ENCODE results near the gene ITPR3. TPM values are rescaled to one million over a fixed set of nuclear protein-coding genes. Genes with fewer than 3 reads are reported as not detected.

Gene ITPR3
- total and polyA plus RNA-seq, 2 of the 13 experiments (the other 11 are each of a cell fraction or from before 2014, with no cell fraction given), result 3.8 to 21.4 TPM

DNA sequence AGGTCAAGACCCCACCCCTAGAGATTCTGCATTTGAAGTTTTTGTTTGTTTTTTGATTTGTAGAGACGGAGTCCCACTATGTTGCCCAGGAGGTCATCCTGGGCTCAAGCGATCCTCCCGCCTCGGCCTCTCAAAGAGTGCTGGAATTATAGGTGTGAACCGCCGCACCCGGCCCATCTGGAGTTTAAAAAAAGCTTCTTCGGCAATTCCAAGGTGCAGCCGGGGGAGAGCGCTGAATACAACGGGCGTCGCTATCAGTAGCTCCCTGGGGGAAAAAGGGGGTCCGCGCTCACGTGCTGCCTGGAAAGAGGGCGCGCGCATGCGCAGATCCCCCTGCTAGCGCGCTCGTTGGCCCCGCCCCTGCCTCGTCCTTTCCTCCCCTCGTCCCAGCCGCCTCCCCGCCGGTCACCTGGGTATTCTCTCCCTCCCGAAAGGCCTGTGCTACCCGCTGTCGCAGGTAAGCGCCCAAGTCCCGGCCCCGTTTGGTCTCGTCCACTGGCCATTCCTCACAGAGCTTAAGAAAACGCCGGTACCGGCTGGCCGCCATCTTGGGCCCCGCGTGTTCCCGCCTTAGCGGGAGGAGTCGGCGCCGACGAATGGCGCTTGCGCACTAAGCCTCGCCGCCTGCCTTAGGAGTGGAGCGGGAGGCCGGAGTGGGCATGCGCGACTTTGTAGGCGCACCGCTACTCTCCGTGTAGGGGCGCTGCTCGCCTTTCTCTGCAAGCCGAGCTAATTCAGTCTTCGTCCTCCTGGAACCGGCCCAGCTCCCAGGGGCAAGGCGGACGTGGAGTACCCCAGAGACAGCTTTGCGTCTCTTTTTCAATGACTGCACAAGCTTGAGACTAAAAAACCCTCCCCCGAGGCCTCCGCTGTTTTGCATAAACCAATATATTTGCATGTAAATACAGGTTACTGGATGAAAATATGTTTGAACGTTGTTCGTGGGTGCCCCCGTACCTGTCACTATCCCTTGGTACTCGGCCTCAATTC is 90.3 kb downstream of the ITPR3 start, which contains the start of gene UQCC2 (continued):
- TF ChIP-seq, protein P1, sequence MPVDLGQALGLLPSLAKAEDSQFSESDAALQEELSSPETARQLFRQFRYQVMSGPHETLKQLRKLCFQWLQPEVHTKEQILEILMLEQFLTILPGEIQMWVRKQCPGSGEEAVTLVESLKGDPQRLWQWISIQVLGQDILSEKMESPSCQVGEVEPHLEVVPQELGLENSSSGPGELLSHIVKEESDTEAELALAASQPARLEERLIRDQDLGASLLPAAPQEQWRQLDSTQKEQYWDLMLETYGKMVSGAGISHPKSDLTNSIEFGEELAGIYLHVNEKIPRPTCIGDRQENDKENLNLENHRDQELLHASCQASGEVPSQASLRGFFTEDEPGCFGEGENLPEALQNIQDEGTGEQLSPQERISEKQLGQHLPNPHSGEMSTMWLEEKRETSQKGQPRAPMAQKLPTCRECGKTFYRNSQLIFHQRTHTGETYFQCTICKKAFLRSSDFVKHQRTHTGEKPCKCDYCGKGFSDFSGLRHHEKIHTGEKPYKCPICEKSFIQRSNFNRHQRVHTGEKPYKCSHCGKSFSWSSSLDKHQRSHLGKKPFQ (CRISPR knock-in tag; IDR thresholded peaks at IDR 0.05; ENCODE audit: insufficient replicate concordance), result peak; percentile 87
- TF ChIP-seq, protein P2, sequence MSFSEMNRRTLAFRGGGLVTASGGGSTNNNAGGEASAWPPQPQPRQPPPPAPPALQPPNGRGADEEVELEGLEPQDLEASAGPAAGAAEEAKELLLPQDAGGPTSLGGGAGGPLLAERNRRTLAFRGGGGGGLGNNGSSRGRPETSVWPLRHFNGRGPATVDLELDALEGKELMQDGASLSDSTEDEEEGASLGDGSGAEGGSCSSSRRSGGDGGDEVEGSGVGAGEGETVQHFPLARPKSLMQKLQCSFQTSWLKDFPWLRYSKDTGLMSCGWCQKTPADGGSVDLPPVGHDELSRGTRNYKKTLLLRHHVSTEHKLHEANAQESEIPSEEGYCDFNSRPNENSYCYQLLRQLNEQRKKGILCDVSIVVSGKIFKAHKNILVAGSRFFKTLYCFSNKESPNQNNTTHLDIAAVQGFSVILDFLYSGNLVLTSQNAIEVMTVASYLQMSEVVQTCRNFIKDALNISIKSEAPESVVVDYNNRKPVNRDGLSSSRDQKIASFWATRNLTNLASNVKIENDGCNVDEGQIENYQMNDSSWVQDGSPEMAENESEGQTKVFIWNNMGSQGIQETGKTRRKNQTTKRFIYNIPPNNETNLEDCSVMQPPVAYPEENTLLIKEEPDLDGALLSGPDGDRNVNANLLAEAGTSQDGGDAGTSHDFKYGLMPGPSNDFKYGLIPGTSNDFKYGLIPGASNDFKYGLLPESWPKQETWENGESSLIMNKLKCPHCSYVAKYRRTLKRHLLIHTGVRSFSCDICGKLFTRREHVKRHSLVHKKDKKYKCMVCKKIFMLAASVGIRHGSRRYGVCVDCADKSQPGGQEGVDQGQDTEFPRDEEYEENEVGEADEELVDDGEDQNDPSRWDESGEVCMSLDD (CRISPR knock-in tag; IDR thresholded peaks at IDR 0.05; ENCODE audit: borderline replicate concordance), result peak; percentile 88
- peak; percentile 98 for TF ChIP-seq RARG (CRISPR knock-in tag; IDR thresholded peaks at IDR 0.05; ENCODE audit: low read depth)
- TF ChIP-seq MEIS1 (CRISPR knock-in tag; IDR thresholded peaks at IDR 0.05; ENCODE audit: borderline replicate concordance), result peak; percentile 92
- TF ChIP-seq MED1 (CRISPR knock-in tag; IDR thresholded peaks at IDR 0.05), result peak; percentile 26; the same call in 1 of the 2 replicates
- peak; percentile 64; the same call in 1 of the 2 replicates for TF ChIP-seq ZNF768 (CRISPR knock-in tag; IDR thresholded peaks at IDR 0.05)
- TF ChIP-seq CEBPG (CRISPR knock-in tag; IDR thresholded peaks at IDR 0.05), result no peak
- TF ChIP-seq, protein P3, sequence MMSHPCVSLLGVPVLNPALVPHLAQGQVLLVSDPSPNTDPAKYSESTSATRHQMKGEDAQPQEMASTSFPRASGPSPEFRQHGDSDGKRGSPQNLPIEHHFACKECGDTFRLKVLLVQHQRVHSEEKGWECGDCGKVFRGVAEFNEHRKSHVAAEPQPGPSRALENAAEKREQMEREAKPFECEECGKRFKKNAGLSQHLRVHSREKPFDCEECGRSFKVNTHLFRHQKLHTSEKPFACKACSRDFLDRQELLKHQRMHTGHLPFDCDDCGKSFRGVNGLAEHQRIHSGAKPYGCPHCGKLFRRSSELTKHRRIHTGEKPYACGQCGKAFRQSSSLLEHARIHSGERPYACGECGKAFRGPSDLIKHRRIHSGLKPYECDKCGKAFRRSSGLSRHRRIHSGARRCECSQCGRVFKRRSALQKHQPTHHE (CRISPR knock-in tag; IDR thresholded peaks at IDR 0.05; ENCODE audit: borderline replicate concordance), result peak; percentile 85
- TF ChIP-seq SP1 (IDR thresholded peaks at IDR 0.05), result no peak
- TF ChIP-seq SP1 (CRISPR knock-in tag; IDR thresholded peaks at IDR 0.05), result peak; percentile 28; the same call in 1 of the 2 replicates
- TF ChIP-seq ZNF136 (CRISPR knock-in tag; IDR thresholded peaks at IDR 0.05; ENCODE audit: low read depth), result peak; percentile 88; the same call in 1 of the 2 replicates
- peak; percentile 99 for TF ChIP-seq DMAP1 (CRISPR knock-in tag; IDR thresholded peaks at IDR 0.05)
- TF ChIP-seq, protein P4, sequence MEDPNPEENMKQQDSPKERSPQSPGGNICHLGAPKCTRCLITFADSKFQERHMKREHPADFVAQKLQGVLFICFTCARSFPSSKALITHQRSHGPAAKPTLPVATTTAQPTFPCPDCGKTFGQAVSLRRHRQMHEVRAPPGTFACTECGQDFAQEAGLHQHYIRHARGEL (CRISPR knock-in tag; IDR thresholded peaks at IDR 0.05), result no peak
- TF ChIP-seq, protein P5, sequence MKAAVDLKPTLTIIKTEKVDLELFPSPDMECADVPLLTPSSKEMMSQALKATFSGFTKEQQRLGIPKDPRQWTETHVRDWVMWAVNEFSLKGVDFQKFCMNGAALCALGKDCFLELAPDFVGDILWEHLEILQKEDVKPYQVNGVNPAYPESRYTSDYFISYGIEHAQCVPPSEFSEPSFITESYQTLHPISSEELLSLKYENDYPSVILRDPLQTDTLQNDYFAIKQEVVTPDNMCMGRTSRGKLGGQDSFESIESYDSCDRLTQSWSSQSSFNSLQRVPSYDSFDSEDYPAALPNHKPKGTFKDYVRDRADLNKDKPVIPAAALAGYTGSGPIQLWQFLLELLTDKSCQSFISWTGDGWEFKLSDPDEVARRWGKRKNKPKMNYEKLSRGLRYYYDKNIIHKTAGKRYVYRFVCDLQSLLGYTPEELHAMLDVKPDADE (CRISPR knock-in tag; IDR thresholded peaks at IDR 0.05), result no peak
- TF ChIP-seq ZNF451 (CRISPR knock-in tag; IDR thresholded peaks at IDR 0.05), result 0 out of 2 replicates have a peak, but pooled peaks have one; percentile 45
- TF ChIP-seq, protein P6, sequence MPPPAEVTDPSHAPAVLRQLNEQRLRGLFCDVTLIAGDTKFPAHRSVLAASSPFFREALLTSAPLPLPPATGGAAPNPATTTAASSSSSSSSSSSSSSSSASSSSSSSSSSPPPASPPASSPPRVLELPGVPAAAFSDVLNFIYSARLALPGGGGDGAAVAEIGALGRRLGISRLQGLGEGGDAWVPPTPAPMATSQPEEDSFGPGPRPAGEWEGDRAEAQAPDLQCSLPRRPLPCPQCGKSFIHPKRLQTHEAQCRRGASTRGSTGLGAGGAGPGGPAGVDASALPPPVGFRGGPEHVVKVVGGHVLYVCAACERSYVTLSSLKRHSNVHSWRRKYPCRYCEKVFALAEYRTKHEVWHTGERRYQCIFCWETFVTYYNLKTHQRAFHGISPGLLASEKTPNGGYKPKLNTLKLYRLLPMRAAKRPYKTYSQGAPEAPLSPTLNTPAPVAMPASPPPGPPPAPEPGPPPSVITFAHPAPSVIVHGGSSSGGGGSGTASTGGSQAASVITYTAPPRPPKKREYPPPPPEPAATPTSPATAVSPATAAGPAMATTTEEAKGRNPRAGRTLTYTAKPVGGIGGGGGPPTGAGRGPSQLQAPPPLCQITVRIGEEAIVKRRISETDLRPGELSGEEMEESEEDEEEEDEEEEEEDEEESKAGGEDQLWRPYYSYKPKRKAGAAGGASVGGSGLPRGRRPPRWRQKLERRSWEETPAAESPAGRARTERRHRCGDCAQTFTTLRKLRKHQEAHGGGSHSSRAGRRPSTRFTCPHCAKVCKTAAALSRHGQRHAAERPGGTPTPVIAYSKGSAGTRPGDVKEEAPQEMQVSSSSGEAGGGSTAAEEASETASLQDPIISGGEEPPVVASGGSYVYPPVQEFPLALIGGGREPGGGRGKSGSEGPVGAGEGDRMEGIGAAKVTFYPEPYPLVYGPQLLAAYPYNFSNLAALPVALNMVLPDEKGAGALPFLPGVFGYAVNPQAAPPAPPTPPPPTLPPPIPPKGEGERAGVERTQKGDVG (CRISPR knock-in tag; IDR thresholded peaks at IDR 0.05; ENCODE audit: borderline replicate concordance), result peak; percentile 82; the same call in 1 of the 2 replicates
- TF ChIP-seq REPIN1 (CRISPR knock-in tag; IDR thresholded peaks at IDR 0.05; ENCODE audit: borderline replicate concordance, low read depth), result peak; percentile 76

Data from HepG2 (cell line).